ENCODE data around the gene MCUR1. TPM values are rescaled to one million over a fixed set of nuclear protein-coding genes. Genes with fewer than 3 reads are reported as not detected.
"Not testable (repeated sequence)": the region's sequence is repeated elsewhere in the genome, so short reads cannot be mapped to it uniquely, and the experiment has no call there.

The MCUR1 gene
- total RNA-seq, 2 experiments from 2014 or later, result 27.7 to 31.1 TPM

DNA sequence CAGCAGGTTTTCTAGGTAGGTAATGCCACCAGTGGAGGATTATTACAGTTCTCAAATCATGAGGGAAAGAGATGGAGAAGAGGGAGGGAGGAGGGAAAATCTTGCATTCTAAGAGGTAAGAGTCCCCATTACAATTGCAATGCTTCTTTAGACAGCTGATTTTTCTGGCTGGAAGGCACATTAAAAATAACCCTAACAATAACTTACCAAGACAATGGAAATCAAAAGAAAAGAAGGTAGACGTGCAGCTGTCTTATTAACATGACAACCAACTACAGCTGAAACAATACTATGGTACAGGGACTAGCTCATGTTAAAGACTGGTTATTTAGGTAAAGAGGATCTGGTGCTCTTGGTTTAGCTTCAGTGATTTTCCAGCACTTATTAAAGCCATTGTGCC lies 24.6 kb downstream of the MCUR1 start:
- Mint-ChIP-seq H3K27me3 (no peaks in the 10 kb centered on the region), H3K4me3 (no peak overlapping the region), H3K4me1 (peaks cover 31% of the 10 kb centered on the region), H3K9me3 (ENCODE audit: low read depth) (no peaks in the 10 kb centered on the region), H3K27ac (no peak overlapping the region), H3K36me3 (peaks cover 22% of the 10 kb centered on the region)
- CTCF ChIA-PET, result interaction anchor here (1.0 to 1.6 kb wide), 2 partner anchors 18 to 84 kb away, joined by 3 to 4 read pairs; no protein-coding TSS in a partner anchor
- ATAC-seq, result no peak
- no peak for DNase-seq

DNA sequence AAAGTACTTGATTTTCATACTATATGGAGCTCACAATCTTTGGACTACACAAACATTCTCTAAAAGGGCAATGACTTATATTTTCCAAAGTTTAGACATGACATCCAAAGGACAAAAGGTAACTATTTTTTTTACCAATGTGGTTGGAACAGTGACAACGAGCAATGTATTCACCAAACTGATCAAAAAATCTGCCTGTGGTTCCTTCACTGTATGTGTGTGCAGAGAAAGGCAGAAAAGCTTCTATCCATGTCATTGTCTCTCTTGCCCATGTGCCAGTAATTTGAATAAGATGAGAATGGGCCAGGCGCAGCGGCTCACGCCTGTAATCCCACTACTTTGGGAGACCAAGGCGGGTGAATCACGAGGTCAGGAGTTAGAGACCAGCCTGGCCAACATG lies 25.5 kb downstream of the MCUR1 start:
- DNase-seq (no peak), ATAC-seq (no peak)
- Mint-ChIP-seq H3K4me1 (peaks cover 21% of the 10 kb centered on the region), H3K36me3 (peaks cover 19% of the 10 kb centered on the region), H3K27me3 (no peaks in the 10 kb centered on the region), H3K4me3 (no peak overlapping the region), H3K9me3 (ENCODE audit: low read depth) (no peaks in the 10 kb centered on the region), H3K27ac (no peak overlapping the region)
- CTCF ChIA-PET, result interaction anchor here (0.7 to 1.6 kb wide), 4 partner anchors 17 to 442 kb away, joined by 3 to 4 read pairs (median 3); no protein-coding TSS in a partner anchor

DNA sequence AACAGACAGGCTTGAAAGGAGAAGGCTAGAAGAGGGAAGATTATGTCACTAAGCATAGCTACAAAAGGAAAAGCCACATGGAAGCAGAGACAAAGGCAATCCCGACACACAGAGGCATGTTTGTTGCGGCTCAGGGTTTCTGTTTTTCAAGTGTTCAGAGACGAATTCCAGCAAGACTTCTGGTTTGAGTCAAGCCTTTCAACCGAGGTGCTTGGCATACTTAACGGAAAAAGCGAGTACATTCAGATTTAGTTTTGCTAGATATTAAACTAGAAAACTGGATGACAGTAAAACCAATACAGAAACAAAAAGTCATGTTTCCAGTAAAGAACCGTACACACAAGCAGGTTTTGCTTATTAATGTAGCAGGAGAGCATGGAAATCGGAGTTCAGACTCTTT lies 27.2 kb downstream of the MCUR1 start:
- H3K4me3 Mint-ChIP-seq, result no peak overlapping the region
- no peak for DNase-seq
- no peak overlapping the region for H3K27ac Mint-ChIP-seq
- peak; percentile 47 for ATAC-seq
- peaks cover 16% of the 10 kb centered on the region for H3K36me3 Mint-ChIP-seq
- no peaks in the 10 kb centered on the region for H3K9me3 Mint-ChIP-seq (ENCODE audit: low read depth)
- H3K27me3 Mint-ChIP-seq, result no peaks in the 10 kb centered on the region
- H3K4me1 Mint-ChIP-seq, result peaks cover 12% of the 10 kb centered on the region
- CTCF ChIA-PET, result interaction anchor here (1.2 kb wide), 1 partner anchor 212 kb away, joined by 6 read pairs; the partner anchor contains the start of gene SIRT5

DNA sequence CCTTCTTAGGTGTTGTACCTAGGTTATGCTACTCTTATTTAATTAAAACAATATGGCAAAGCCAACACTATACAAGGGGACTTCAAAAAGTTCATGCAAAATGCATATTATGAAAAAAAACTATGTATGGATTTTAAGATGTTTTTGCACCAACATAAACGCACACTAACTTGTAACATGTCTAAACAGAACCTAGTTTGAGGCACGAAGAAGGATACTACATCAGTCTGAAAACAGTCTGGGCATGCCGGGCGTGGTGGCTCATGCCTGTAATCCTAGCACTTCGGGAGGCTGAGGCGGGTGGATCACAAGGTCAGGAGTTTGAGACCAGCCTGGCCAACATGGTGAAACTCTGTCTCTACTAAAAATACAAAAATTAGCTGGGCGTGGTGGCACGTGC lies 34.2 kb downstream of the MCUR1 start:
- H3K4me1 Mint-ChIP-seq; H3K27me3 Mint-ChIP-seq; CTCF ChIA-PET; H3K9me3 Mint-ChIP-seq (ENCODE audit: low read depth); H3K27ac Mint-ChIP-seq; ATAC-seq; H3K4me3 Mint-ChIP-seq; DNase-seq; H3K36me3 Mint-ChIP-seq: not testable (repeated sequence)

DNA sequence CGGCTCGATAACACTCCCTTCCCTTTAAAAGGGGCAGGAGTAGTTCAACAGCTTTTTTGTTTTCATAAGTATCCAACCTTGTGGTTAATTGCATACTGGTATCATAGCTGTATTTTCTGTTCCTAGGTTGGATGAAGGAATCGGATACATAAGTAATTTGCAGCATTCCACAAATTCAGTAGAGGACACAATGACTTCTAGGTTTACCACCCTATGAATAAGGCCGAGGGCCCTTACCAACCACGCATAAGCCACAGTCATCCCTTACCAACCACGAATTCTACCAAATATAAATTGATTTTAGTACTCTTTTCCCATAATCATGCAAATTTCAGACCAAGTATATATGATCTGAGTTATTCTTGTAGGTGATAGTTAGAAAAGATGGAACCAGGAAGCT lies 36.3 kb downstream of the MCUR1 start:
- CTCF ChIA-PET, result interaction anchor here (0.9 kb wide), 1 partner anchor 17 kb away, joined by 6 read pairs; no protein-coding TSS in a partner anchor
- H3K4me1 Mint-ChIP-seq, result no peaks in the 10 kb centered on the region
- H3K4me3 Mint-ChIP-seq, result no peak overlapping the region
- DNase-seq (no peak), ATAC-seq (no peak)
- no peak overlapping the region for H3K27ac Mint-ChIP-seq
- H3K36me3 Mint-ChIP-seq, result no peaks in the 10 kb centered on the region
- H3K27me3 Mint-ChIP-seq, result no peaks in the 10 kb centered on the region
- H3K9me3 Mint-ChIP-seq (ENCODE audit: low read depth), result no peaks in the 10 kb centered on the region

DNA sequence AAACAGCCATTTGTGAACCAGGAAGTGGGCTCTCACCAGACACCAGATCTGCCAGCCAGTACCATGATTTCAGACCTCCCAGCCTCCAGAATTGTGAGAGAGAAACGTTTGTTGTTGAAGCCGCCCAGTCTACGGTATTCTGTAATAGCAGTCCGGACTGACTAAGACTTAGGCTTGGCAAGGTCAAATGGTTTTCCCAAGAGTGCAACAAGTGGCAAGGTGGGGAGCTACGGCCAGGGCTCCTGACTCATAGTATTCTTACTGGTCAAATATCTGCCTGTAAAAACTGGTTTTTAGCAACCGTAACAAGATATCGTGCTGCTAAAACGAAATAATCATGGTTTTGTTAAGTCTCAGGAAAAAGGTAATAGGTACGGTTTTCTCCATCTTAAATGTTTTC lies 37.8 kb downstream of the MCUR1 start:
- no peaks in the 10 kb centered on the region for H3K36me3 Mint-ChIP-seq
- no peaks in the 10 kb centered on the region for H3K4me1 Mint-ChIP-seq
- H3K27me3 Mint-ChIP-seq, result no peaks in the 10 kb centered on the region
- ATAC-seq (no peak), DNase-seq (no peak)
- H3K4me3 Mint-ChIP-seq, result no peak overlapping the region
- CTCF ChIA-PET, result no interaction called here
- no peak overlapping the region for H3K27ac Mint-ChIP-seq
- H3K9me3 Mint-ChIP-seq (ENCODE audit: low read depth), result no peaks in the 10 kb centered on the region

DNA sequence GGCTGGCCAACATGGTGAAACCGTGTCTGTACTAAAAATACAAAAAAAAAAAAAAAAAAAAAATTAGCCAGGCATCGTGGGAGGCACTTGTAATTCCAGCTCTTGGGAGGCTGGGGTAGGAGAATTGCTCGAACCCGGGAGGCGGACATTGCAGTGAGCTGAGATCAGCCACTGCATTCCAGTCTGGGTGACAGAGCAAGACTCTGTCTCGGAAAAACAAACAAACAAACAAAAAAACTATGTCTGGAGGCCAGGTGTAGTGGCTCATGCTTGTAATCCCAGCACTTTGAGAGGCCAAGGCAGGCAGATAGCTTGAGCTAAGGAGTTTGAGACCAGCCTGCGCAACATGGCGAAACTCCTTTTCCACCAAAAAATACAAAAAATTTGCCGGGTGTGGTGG lies 38.9 kb downstream of the MCUR1 start:
- not testable (repeated sequence) for H3K4me3 Mint-ChIP-seq; H3K27ac Mint-ChIP-seq; H3K27me3 Mint-ChIP-seq; H3K9me3 Mint-ChIP-seq (ENCODE audit: low read depth); H3K4me1 Mint-ChIP-seq; ATAC-seq; H3K36me3 Mint-ChIP-seq; DNase-seq
- CTCF ChIA-PET, result interaction anchor here (1.4 kb wide), 1 partner anchor 20 kb away, joined by 5 read pairs; no protein-coding TSS in a partner anchor

DNA sequence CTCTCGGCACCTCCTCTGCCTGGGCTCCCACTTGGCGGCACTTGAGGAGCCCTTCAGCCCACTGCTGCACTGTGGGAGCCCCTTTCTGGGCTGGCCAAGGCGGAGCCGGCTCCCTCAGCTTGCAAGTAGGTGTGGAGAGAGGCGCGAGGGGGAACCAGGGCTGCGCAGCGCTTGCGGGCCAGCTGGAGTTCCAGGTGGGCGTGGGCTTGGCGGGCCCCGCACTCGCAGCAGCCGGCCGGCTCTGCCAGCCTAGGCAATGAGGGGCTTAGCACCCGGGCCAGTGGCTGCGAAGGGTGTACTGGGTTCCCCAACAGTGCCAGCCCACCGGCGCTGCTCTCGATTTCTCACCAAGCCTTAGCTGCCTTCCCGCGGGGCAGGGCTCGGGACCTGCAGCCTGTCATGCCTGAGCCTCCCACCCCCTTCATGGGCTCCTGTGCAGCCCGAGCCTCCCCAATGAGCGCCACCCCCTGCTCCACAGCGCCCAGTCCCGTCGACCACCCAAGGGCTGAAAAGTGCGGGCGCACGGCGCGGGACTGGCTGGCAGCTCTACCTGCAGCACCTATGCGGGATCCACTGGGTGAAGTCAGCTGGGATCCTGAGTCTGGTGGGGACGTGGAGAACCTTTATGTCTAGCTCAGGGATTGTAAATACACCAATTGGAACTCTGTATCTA lies 41.9 kb downstream of the MCUR1 start:
- DNase-seq; CTCF ChIA-PET; H3K27me3 Mint-ChIP-seq; H3K9me3 Mint-ChIP-seq (ENCODE audit: low read depth); H3K4me1 Mint-ChIP-seq; H3K27ac Mint-ChIP-seq; H3K36me3 Mint-ChIP-seq; ATAC-seq; H3K4me3 Mint-ChIP-seq: not testable (repeated sequence)

DNA sequence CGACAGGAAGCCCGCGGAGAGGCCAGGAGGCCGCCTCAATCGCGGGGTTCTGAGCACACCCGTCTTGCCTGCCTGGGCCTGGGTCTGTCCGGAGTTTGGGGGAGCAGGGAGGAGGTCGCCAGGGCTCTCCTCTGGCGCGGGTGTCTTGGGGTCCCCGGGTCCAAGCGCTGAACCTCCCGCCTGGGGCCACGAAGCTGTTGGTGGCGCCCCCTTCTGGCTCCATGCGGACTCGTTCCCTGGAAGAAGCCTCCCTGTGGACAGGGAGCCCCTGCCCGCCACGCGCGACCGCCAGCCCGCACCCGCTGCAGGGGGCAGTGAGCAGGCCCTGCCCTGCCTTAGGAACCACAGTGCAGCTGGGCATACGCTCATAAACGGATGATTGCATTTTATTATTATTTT lies 44.7 kb downstream of the MCUR1 start:
- peaks cover 30% of the 10 kb centered on the region for H3K4me1 Mint-ChIP-seq
- no peaks in the 10 kb centered on the region for H3K36me3 Mint-ChIP-seq
- H3K9me3 Mint-ChIP-seq (ENCODE audit: low read depth), result no peaks in the 10 kb centered on the region
- H3K27ac Mint-ChIP-seq, result no peak overlapping the region
- H3K4me3 Mint-ChIP-seq, result no peak overlapping the region
- no peak for DNase-seq
- no peak for ATAC-seq
- CTCF ChIA-PET, result interaction anchor here (1.1 to 1.2 kb wide), 2 partner anchors 153 to 154 kb away, joined by 3 read pairs; partner anchors contain the start of gene NOL7
- H3K27me3 Mint-ChIP-seq, result no peaks in the 10 kb centered on the region

DNA sequence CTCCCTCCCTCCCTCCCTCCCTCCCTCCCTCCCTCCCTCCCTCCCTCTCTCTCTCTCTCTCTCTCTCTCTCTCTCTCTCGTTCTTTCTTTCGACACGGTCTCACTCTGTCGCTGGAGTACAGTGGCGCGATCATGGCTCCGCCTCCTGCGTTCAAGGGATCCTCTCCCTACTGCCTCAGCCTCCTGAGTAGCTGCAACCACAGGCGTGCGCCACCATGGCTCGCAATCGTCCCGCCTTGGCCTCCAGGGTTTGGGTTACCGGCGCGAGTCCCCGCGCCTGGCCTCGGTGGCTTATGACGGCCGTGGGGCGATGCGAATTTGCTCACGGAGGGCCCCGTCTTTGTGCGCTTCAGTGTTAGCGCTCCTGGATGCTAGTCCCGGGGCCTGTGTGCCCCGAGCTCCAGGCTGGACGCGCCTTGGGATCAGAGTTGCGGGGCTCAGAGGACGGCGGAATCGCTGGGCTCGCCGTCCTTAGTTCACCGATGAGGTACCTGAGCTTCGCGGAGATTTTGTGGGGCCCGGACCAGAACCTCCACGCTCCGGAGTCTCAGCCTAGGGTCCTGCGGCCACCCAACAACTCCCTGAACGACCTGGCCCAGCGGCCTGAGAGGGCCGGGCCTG lies 45.2 kb downstream of the MCUR1 start:
- no peaks in the 10 kb centered on the region for H3K27me3 Mint-ChIP-seq
- H3K4me1 Mint-ChIP-seq, result peaks cover 30% of the 10 kb centered on the region
- no peaks in the 10 kb centered on the region for H3K36me3 Mint-ChIP-seq
- H3K9me3 Mint-ChIP-seq (ENCODE audit: low read depth), result no peaks in the 10 kb centered on the region
- DNase-seq, result no peak
- H3K27ac Mint-ChIP-seq, result no peak overlapping the region
- ATAC-seq, result no peak
- H3K4me3 Mint-ChIP-seq, result no peak overlapping the region
- CTCF ChIA-PET, result interaction anchor here (1.1 to 1.2 kb wide), 2 partner anchors 152 to 154 kb away, joined by 3 read pairs; partner anchors contain the start of gene NOL7

DNA sequence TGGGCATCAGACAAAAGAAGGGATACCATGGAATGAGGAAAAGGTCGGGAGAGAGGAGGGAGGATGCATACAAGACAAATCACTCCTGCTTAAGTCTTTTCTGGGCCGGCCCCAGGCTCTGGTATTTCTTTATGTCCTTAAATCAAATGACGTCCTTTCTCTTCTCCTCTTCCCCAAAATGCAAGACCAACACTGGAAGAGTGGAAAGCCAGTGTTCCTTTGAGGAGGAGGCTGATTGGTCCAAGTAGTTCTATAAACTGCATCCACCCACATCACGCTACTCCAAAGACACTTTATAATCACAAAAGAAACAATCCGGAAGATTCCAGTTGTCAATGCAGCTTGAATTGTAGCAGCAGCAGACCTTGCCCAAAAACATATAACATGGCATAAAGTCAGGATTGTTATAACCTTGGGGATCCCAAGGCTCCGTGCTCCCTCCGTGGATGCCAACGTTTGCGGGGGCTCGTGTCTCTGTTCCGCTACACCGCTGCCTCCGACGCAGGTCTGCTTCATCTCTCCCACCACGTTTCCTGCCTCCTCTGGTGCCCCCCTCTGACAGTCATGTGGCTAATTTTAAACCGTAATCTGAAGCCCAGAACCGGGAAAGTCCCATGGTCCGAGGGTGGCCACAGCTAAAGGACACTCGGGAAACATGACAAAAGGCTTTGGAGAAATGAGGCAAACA lies 47.1 kb downstream of the MCUR1 start:
- no peaks in the 10 kb centered on the region for H3K27me3 Mint-ChIP-seq
- CTCF ChIA-PET, result interaction anchor here (1.4 to 3.3 kb wide), 2 partner anchors 56 to 147 kb away, joined by 3 to 14 read pairs; partner anchors contain the start of gene RANBP9

DNA sequence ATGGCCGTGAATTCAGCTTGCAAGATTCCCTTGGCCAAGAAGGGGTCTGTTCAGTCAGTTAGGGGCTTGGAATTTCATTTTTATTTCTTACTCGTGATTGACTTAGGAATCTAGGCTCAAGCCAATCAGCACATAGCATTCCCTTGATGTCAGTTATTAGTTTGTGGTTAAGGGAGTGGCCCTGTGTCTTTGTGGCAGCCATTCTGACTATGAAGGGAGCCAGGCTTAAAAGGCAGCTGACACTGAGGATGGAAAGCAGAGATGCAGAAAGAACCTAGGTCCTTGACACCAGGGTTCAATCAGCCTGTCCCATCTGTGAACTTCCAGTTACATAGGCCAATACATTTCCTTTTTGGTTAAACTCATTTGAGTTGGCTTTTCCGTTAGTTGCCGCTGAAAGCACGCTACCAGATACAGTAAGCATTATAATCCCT lies 48.1 kb downstream of the MCUR1 start:
- Mint-ChIP-seq H3K36me3 (peaks cover 4% of the 10 kb centered on the region), H3K4me3 (no peak overlapping the region), H3K4me1 (peaks cover 55% of the 10 kb centered on the region), H3K27ac (no peak overlapping the region), H3K27me3 (no peaks in the 10 kb centered on the region), H3K9me3 (ENCODE audit: low read depth) (no peaks in the 10 kb centered on the region)
- DNase-seq (no peak), ATAC-seq (no peak)
- CTCF ChIA-PET, result interaction anchor here (1.0 to 3.3 kb wide), 5 partner anchors 28 to 437 kb away, joined by 3 to 14 read pairs (median 4); partner anchors contain the start of genes RANBP9 and SIRT5

More for the DNA sequence above, 47.1 kb downstream of the MCUR1 start:
- ATAC-seq (peak; percentile 57), DNase-seq (peak; percentile 69)
- Mint-ChIP-seq H3K27ac (peak overlapping the region; percentile 73), H3K4me3 (peak overlapping the region; percentile 72), H3K9me3 (ENCODE audit: low read depth) (no peaks in the 10 kb centered on the region), H3K36me3 (no peaks in the 10 kb centered on the region), H3K4me1 (peaks cover 48% of the 10 kb centered on the region)

DNA sequence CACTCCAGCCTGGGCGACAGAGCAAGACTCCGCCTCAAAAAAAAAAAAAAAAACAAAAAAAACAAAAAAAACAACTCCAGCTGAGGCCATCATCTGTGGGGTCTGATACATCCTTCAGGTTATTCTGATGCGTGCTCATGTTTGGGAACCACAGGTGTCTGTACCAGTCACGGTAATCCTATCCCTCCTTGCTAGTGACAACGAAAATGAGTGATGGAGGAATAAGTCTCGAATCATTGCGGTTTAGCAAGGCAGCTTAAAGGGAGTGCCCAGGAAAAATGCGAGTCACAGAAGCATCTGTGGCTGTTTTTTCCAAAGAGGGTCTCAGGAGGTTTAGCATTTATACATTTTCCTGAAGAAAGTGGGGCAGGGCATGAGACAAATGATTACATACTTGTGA lies 48.8 kb downstream of the MCUR1 start:
- Mint-ChIP-seq H3K27me3 (no peaks in the 10 kb centered on the region), H3K27ac (no peak overlapping the region), H3K4me3 (no peak overlapping the region), H3K4me1 (peaks cover 55% of the 10 kb centered on the region), H3K36me3 (peaks cover 4% of the 10 kb centered on the region), H3K9me3 (ENCODE audit: low read depth) (no peaks in the 10 kb centered on the region)
- ATAC-seq (no peak), DNase-seq (no peak)
- CTCF ChIA-PET, result interaction anchor here (1.0 to 3.3 kb wide), 7 partner anchors 29 to 437 kb away, joined by 3 to 14 read pairs (median 4); partner anchors contain the start of genes NOL7, RANBP9 and SIRT5

Measured in activated CD8-positive, alpha-beta memory T cell treated with anti-CD3 and anti-CD28 coated beads, Interleukin-2, amount 10 ng/mL, durations not matched to agents 7 days and 5 days (primary cell).